HG03457 (cell line): ENCODE measurements around the gene RELL1.
"Not testable (repeated sequence)": the region's sequence is repeated elsewhere in the genome, so short reads cannot be mapped to it uniquely, and the experiment has no call there.

Experiments
- ATAC-seq: cut with Tn5 transposase; IDR thresholded peaks from one replicate; pipeline ENCODE4 v1.9.1; 2021; ENCODE audit warnings: moderate number of reproducible peaks; ENCODE audit not compliant: unreplicated experiment

The RELL1 gene

GRCh38 chr4:37693450-37694190 lies 7.4 kb upstream of the RELL1 start:
- no peak for ATAC-seq

- no peak for ATAC-seq
Observed at GRCh38 chr4:37693030-37693429, 6.9 kb upstream of the RELL1 start.

- no peak for ATAC-seq
Observed at GRCh38 chr4:37690976-37691375, 4.8 kb upstream of the RELL1 start.

GRCh38 chr4:37689353-37690095 lies 3.3 kb upstream of the RELL1 start:
- ATAC-seq = no peak

- ATAC-seq = no peak
Observed at GRCh38 chr4:37687681-37688080, 1.5 kb upstream of the RELL1 start.

GRCh38 chr4:37687194-37687562 lies 1.0 kb upstream of the RELL1 start:
- ATAC-seq = no peak

- ATAC-seq = peak; percentile 6
Observed at GRCh38 chr4:37685823-37686372, 278 bp downstream of the RELL1 start.

- ATAC-seq = no peak
Observed at GRCh38 chr4:37685161-37685822, 884 bp downstream of the RELL1 start.

GRCh38 chr4:37684154-37684553 lies 2.0 kb downstream of the RELL1 start:
- ATAC-seq = no peak

GRCh38 chr4:37682701-37683401 lies 3.3 kb downstream of the RELL1 start:
- peak; percentile 25 for ATAC-seq

- no peak for ATAC-seq
Observed at GRCh38 chr4:37680089-37680488, 6.1 kb downstream of the RELL1 start.

GRCh38 chr4:37679301-37679700 lies 6.9 kb downstream of the RELL1 start:
- no peak for ATAC-seq

GRCh38 chr4:37678624-37679023 lies 7.6 kb downstream of the RELL1 start:
- ATAC-seq = no peak

- peak; percentile 83 for ATAC-seq
Observed at GRCh38 chr4:37675587-37676290, 10.4 kb downstream of the RELL1 start.

GRCh38 chr4:37674439-37674838 lies 11.7 kb downstream of the RELL1 start:
- no peak for ATAC-seq

GRCh38 chr4:37673538-37674192 lies 12.5 kb downstream of the RELL1 start:
- no peak for ATAC-seq

- ATAC-seq = no peak
Observed at GRCh38 chr4:37671072-37671471, 15.1 kb downstream of the RELL1 start.

GRCh38 chr4:37670249-37670648 lies 15.9 kb downstream of the RELL1 start:
- ATAC-seq = no peak

- not testable (repeated sequence) for ATAC-seq
Observed at GRCh38 chr4:37669124-37669523, 17.1 kb downstream of the RELL1 start.
